HEK293 (cell line): Measurements from ENCODE around the gene SNAI1.

Experiments used
- CTCF ChIA-PET: fragments of 350-600 bp; formaldehyde crosslinking; extraction: SDS; loops from one replicate; lab custom pipeline; 2021; ENCODE audit warnings: antibody characterized with exemption; lab: Yijun Ruan, JAX
- POLR2A ChIA-PET: fragments of 300-600 bp; formaldehyde crosslinking; extraction: SDS; loops from one replicate; lab custom pipeline; 2020; ENCODE audit warnings: antibody characterized with exemption, inconsistent platforms; lab: Yijun Ruan, JAX
- H3K27ac ChIP-seq: fragments of 200-500 bp; sonication (Bioruptor generic); 2 replicates; pipeline ENCODE4 v1.5.1; 2014; ENCODE audit warnings: low read depth, low read length, control low read depth, inconsistent platforms; ENCODE audit errors: extremely low read depth
- H3K36me3 ChIP-seq, 2 experiments: fragments of 200-500 bp in 1 of 2; sonication (Bioruptor generic) in 1 of 2; 1 replicate in 1 of 2; 2 replicates in 1 of 2; pipeline ENCODE4 v1.5.1; 2014 to 2017; ENCODE audit warnings: inconsistent platforms in 2 of 2, low read length in 2 of 2; ENCODE audit not compliant: control insufficient read depth in 2 of 2, insufficient read depth in 1 of 2
- H3K4me1 ChIP-seq: fragments of 200-500 bp; sonication (Bioruptor generic); 2 replicates; pipeline ENCODE4 v1.5.1; 2014; ENCODE audit warnings: mild to moderate bottlenecking, low read length, inconsistent platforms; ENCODE audit not compliant: control insufficient read depth, insufficient read depth
- H3K4me3 ChIP-seq: 2 replicates; pipeline ENCODE4 v1.5.1; 2011; ENCODE audit warnings: low read depth, mild to moderate bottlenecking, control low read depth, low read length, moderate library complexity
- H3K9me3 ChIP-seq: fragments of 200-500 bp; sonication (Bioruptor generic); 2 replicates; pipeline ENCODE4 v1.5.1; 2014; ENCODE audit warnings: low read depth, low read length, inconsistent platforms; ENCODE audit not compliant: control insufficient read depth, insufficient read depth
- GLIS1 ChIP-seq: fragments of 450-650 bp; formaldehyde crosslinking; IDR thresholded peaks from 2 replicates; pipeline ENCODE4 v1.5.1; 2016; ENCODE audit warnings: missing biosample characterization, missing genetic modification characterization
- KLF10 ChIP-seq: fragments of 450-650 bp; IDR thresholded peaks from 2 replicates; pipeline ENCODE4 v1.5.1; 2018; ENCODE audit warnings: missing biosample characterization, mild to moderate bottlenecking, missing genetic modification characterization
- KLF8 ChIP-seq: fragments of 450-650 bp; formaldehyde crosslinking; IDR thresholded peaks from 2 replicates; pipeline ENCODE4 v1.5.1; 2016; ENCODE audit warnings: missing biosample characterization, missing genetic modification characterization
- KLF9 ChIP-seq: fragments of 450-650 bp; formaldehyde crosslinking; IDR thresholded peaks from 2 replicates; pipeline ENCODE4 v1.5.1; 2016; ENCODE audit warnings: missing biosample characterization, missing genetic modification characterization, low read depth
- SETDB1 ChIP-seq: IDR thresholded peaks from one replicate; pipeline ENCODE4 v1.6.1; 2017; ENCODE audit warnings: mild to moderate bottlenecking, low read length, moderate library complexity, mixed read lengths; ENCODE audit not compliant: insufficient read length
- SP3 ChIP-seq: fragments of 450-650 bp; formaldehyde crosslinking; IDR thresholded peaks from 2 replicates; pipeline ENCODE4 v1.5.1; 2016; ENCODE audit warnings: missing biosample characterization, missing genetic modification characterization
- SP7 ChIP-seq: fragments of 450-650 bp; formaldehyde crosslinking; IDR thresholded peaks from 2 replicates; pipeline ENCODE4 v1.5.1; 2016; ENCODE audit warnings: missing biosample characterization, missing genetic modification characterization
- YY1 ChIP-seq: fragments of 450-650 bp; formaldehyde crosslinking; IDR thresholded peaks from 2 replicates; pipeline ENCODE4 v1.5.1; 2018; ENCODE audit warnings: missing biosample characterization, missing genetic modification characterization
- YY2 ChIP-seq: fragments of 450-650 bp; formaldehyde crosslinking; IDR thresholded peaks from 2 replicates; pipeline ENCODE4 v1.5.1; 2016; ENCODE audit warnings: missing biosample characterization, missing genetic modification characterization
- ZBTB1 ChIP-seq: fragments of 450-650 bp; formaldehyde crosslinking; IDR thresholded peaks from 2 replicates; pipeline ENCODE4 v1.5.1; 2016; ENCODE audit warnings: missing biosample characterization, missing genetic modification characterization
- ZBTB20 ChIP-seq: fragments of 450-650 bp; formaldehyde crosslinking; IDR thresholded peaks from 2 replicates; pipeline ENCODE4 v1.5.1; 2016; ENCODE audit warnings: missing biosample characterization, missing genetic modification characterization
- ZBTB8A ChIP-seq: fragments of 450-650 bp; formaldehyde crosslinking; IDR thresholded peaks from 2 replicates; pipeline ENCODE4 v1.5.1; 2016; ENCODE audit warnings: missing biosample characterization, missing genetic modification characterization
- ZNF2 ChIP-seq: fragments of 450-650 bp; formaldehyde crosslinking; IDR thresholded peaks from 2 replicates; pipeline ENCODE4 v1.5.1; 2016; ENCODE audit warnings: missing biosample characterization, missing genetic modification characterization
- ZNF202 ChIP-seq: fragments of 450-650 bp; formaldehyde crosslinking; IDR thresholded peaks from 2 replicates; pipeline ENCODE4 v1.5.1; 2016; ENCODE audit warnings: missing biosample characterization, missing genetic modification characterization, borderline replicate concordance
- ZNF24 ChIP-seq: fragments of 450-650 bp; formaldehyde crosslinking; IDR thresholded peaks from 2 replicates; pipeline ENCODE4 v1.5.1; 2016; ENCODE audit warnings: missing biosample characterization, missing genetic modification characterization
- ZNF335 ChIP-seq: fragments of 450-650 bp; formaldehyde crosslinking; conservative IDR thresholded peaks from 2 replicates; pipeline ENCODE4 v1.5.1; 2016; ENCODE audit warnings: missing biosample characterization, missing genetic modification characterization
- ZNF341 ChIP-seq: fragments of 450-650 bp; formaldehyde crosslinking; IDR thresholded peaks from 2 replicates; pipeline ENCODE4; 2016; ENCODE audit warnings: low read depth, missing biosample characterization, missing genetic modification characterization
- ZNF596 ChIP-seq: fragments of 450-650 bp; IDR thresholded peaks from 2 replicates; pipeline ENCODE4 v1.5.0; 2018; ENCODE audit warnings: missing biosample characterization, mild to moderate bottlenecking, missing genetic modification characterization, moderate library complexity
- ZNF610 ChIP-seq: fragments of 450-650 bp; formaldehyde crosslinking; IDR thresholded peaks from 2 replicates; pipeline ENCODE4 v1.5.1; 2016; ENCODE audit warnings: missing biosample characterization, missing genetic modification characterization, borderline replicate concordance
- ZNF658 ChIP-seq: fragments of 450-650 bp; formaldehyde crosslinking; IDR thresholded peaks from 2 replicates; pipeline ENCODE4; 2016; ENCODE audit warnings: missing biosample characterization, missing genetic modification characterization
- ZNF777 ChIP-seq: fragments of 450-650 bp; formaldehyde crosslinking; IDR thresholded peaks from 2 replicates; pipeline ENCODE4 v1.5.1; 2017; ENCODE audit warnings: missing biosample characterization, missing genetic modification characterization, borderline replicate concordance
- ZXDB ChIP-seq: fragments of 450-650 bp; formaldehyde crosslinking; IDR thresholded peaks from 2 replicates; pipeline ENCODE4 v1.5.1; 2016; ENCODE audit warnings: missing biosample characterization, missing genetic modification characterization
- TF ChIP-seq, protein P1 (sequence below): fragments of 450-650 bp; formaldehyde crosslinking; IDR thresholded peaks from 2 replicates; pipeline ENCODE4 v1.5.1; 2017; ENCODE audit warnings: missing biosample characterization, missing genetic modification characterization
- TF ChIP-seq, protein P2 (sequence below): fragments of 450-650 bp; formaldehyde crosslinking; IDR thresholded peaks from 2 replicates; pipeline ENCODE4 v1.5.1; 2016; ENCODE audit warnings: missing biosample characterization, missing genetic modification characterization
- TF ChIP-seq, protein P3 (sequence below): fragments of 450-650 bp; formaldehyde crosslinking; IDR thresholded peaks from 2 replicates; pipeline ENCODE4 v1.5.1; 2016; ENCODE audit warnings: missing biosample characterization, missing genetic modification characterization
- TF ChIP-seq, protein P4 (sequence below): fragments of 450-650 bp; IDR thresholded peaks from 2 replicates; pipeline ENCODE4 v1.5.1; 2018; ENCODE audit warnings: missing biosample characterization, missing genetic modification characterization
- TF ChIP-seq, protein P5 (sequence below): fragments of 450-650 bp; formaldehyde crosslinking; IDR thresholded peaks from 2 replicates; pipeline ENCODE4 v1.5.1; 2016; ENCODE audit warnings: missing biosample characterization, missing genetic modification characterization

Gene SNAI1

DNA sequence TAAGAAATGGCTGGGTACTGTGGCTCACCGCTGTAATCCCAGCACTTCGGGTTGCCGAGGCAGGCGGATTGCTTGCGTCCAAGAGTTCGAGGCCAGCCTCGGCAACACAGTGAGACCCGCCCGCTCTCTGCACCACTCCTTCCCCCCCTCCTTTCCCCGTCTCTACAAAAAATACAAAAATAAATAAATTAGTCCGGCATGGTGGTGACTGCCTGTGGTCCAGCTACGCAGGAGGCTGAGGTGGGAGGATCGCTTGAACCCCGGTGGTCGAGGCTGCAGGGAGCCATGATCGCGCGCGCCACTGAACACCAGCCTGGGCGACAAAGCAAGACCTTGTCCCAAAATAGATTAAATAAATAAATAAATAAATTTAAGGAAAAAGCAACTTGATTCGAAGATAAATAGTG, 47.0 kb upstream of the SNAI1 start (continued):
- peak; percentile 64; the same call in 1 of the 2 replicates for TF ChIP-seq ZNF2 (tag by site-specific recombination)
- 0 out of 2 replicates have a peak, but pooled peaks have one; percentile 38 for TF ChIP-seq ZNF24 (tag by site-specific recombination)
- TF ChIP-seq ZNF777 (tag by site-specific recombination), result no peak
- TF ChIP-seq, protein P1, sequence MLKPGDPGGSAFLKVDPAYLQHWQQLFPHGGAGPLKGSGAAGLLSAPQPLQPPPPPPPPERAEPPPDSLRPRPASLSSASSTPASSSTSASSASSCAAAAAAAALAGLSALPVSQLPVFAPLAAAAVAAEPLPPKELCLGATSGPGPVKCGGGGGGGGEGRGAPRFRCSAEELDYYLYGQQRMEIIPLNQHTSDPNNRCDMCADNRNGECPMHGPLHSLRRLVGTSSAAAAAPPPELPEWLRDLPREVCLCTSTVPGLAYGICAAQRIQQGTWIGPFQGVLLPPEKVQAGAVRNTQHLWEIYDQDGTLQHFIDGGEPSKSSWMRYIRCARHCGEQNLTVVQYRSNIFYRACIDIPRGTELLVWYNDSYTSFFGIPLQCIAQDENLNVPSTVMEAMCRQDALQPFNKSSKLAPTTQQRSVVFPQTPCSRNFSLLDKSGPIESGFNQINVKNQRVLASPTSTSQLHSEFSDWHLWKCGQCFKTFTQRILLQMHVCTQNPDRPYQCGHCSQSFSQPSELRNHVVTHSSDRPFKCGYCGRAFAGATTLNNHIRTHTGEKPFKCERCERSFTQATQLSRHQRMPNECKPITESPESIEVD (tag by site-specific recombination), result 0 out of 2 replicates have a peak, but pooled peaks have one; percentile 0
- TF ChIP-seq, protein P2, sequence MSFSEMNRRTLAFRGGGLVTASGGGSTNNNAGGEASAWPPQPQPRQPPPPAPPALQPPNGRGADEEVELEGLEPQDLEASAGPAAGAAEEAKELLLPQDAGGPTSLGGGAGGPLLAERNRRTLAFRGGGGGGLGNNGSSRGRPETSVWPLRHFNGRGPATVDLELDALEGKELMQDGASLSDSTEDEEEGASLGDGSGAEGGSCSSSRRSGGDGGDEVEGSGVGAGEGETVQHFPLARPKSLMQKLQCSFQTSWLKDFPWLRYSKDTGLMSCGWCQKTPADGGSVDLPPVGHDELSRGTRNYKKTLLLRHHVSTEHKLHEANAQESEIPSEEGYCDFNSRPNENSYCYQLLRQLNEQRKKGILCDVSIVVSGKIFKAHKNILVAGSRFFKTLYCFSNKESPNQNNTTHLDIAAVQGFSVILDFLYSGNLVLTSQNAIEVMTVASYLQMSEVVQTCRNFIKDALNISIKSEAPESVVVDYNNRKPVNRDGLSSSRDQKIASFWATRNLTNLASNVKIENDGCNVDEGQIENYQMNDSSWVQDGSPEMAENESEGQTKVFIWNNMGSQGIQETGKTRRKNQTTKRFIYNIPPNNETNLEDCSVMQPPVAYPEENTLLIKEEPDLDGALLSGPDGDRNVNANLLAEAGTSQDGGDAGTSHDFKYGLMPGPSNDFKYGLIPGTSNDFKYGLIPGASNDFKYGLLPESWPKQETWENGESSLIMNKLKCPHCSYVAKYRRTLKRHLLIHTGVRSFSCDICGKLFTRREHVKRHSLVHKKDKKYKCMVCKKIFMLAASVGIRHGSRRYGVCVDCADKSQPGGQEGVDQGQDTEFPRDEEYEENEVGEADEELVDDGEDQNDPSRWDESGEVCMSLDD (tag by site-specific recombination), result 0 out of 2 replicates have a peak, but pooled peaks have one; percentile 22
- 0 out of 2 replicates have a peak, but pooled peaks have one; percentile 44 for TF ChIP-seq ZNF202 (tag by site-specific recombination)
- TF ChIP-seq, protein P3, sequence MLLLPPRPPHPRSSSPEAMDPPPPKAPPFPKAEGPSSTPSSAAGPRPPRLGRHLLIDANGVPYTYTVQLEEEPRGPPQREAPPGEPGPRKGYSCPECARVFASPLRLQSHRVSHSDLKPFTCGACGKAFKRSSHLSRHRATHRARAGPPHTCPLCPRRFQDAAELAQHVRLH (tag by site-specific recombination), result peak; percentile 63; the same call in 1 of the 2 replicates

DNA sequence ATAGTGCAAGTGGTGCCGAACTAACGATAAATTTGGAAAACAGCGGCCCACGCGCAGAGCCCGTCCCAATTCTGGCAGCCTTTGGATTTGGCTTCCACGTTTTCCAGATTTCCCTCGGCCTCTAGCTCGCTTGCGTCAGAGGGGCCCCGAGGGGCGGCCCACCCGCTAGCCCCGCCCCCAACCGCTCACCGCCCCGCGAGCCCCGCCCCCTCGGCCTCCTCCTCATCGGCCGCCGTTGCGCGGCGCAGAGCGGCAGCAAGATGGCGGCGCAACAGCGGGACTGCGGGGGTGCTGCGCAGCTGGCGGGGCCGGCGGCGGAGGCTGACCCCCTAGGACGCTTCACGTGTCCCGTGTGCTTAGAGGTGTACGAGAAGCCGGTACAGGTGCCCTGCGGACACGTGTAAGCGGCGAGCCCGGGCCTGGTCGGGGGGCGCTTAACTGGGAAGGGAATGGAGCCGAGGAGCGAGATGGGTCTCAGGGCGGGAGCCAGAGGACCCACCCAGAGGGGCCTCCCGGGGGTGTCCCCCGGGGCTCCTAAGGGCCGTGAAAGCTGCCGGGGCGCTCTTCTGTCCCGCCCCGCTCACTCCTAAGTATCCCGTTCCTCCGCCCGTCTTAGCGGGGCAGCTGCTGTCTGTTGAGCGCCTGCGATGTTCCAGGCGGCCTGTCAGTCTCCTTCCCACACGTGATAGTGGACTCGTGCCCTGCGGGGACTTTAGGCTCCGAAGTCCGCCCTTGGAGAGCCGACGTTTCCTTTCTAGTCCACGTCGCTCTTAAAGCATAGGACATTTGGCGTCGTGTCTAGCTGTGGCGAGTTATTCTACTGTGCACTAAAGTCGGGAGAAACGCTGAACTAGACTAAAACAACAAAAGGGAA, 46.4 kb upstream of the SNAI1 start, which contains the start of gene RNF114:
Gene RNF114 (plus strand): TSS at position 245 of the 874 bp plus-strand sequence. CDS start 16 bp downstream, at position 261.
- POLR2A ChIA-PET, result interaction anchor here (0.6 to 2.5 kb wide), 8 partner anchors 9 to 135 kb away, joined by 3 to 11 read pairs (median 4); partner anchors contain the start of genes SLC9A8, SNAI1 and SPATA2
- peaks cover 0 to 23% of the 10 kb centered on the region in 2 experiments; a peak in 2 of 3 replicates for H3K36me3 ChIP-seq
- CTCF ChIA-PET, result interaction anchor here (1.1 to 3.5 kb wide), 5 partner anchors 9 to 395 kb away, joined by 3 to 15 read pairs (median 3); no protein-coding TSS in a partner anchor
- peak; percentile 96 for TF ChIP-seq GLIS1 (tag by site-specific recombination)
- peak; percentile 57 for TF ChIP-seq SP7
- peak; percentile 84 for TF ChIP-seq YY2
- no peak for TF ChIP-seq ZNF658
- TF ChIP-seq, protein P4, sequence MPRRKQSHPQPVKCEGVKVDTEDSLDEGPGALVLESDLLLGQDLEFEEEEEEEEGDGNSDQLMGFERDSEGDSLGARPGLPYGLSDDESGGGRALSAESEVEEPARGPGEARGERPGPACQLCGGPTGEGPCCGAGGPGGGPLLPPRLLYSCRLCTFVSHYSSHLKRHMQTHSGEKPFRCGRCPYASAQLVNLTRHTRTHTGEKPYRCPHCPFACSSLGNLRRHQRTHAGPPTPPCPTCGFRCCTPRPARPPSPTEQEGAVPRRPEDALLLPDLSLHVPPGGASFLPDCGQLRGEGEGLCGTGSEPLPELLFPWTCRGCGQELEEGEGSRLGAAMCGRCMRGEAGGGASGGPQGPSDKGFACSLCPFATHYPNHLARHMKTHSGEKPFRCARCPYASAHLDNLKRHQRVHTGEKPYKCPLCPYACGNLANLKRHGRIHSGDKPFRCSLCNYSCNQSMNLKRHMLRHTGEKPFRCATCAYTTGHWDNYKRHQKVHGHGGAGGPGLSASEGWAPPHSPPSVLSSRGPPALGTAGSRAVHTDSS (tag by site-specific recombination), result 0 out of 2 replicates have a peak, but pooled peaks have one; percentile 43
- TF ChIP-seq KLF10 (tag by site-specific recombination), result peak; percentile 56; the same call in 1 of the 2 replicates
- peak; percentile 78 for TF ChIP-seq SP3 (tag by site-specific recombination)
- TF ChIP-seq ZBTB8A (tag by site-specific recombination), result peak; percentile 29; the same call in 1 of the 2 replicates
- no peak for TF ChIP-seq SETDB1
- peak; percentile 87 for TF ChIP-seq YY1 (tag by site-specific recombination)
- TF ChIP-seq, protein P5, sequence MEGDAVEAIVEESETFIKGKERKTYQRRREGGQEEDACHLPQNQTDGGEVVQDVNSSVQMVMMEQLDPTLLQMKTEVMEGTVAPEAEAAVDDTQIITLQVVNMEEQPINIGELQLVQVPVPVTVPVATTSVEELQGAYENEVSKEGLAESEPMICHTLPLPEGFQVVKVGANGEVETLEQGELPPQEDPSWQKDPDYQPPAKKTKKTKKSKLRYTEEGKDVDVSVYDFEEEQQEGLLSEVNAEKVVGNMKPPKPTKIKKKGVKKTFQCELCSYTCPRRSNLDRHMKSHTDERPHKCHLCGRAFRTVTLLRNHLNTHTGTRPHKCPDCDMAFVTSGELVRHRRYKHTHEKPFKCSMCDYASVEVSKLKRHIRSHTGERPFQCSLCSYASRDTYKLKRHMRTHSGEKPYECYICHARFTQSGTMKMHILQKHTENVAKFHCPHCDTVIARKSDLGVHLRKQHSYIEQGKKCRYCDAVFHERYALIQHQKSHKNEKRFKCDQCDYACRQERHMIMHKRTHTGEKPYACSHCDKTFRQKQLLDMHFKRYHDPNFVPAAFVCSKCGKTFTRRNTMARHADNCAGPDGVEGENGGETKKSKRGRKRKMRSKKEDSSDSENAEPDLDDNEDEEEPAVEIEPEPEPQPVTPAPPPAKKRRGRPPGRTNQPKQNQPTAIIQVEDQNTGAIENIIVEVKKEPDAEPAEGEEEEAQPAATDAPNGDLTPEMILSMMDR, result peak; percentile 30; the same call in 1 of the 2 replicates
- no peak for TF ChIP-seq ZBTB1
- TF ChIP-seq KLF8 (tag by site-specific recombination), result peak; percentile 57; the same call in 1 of the 2 replicates
- TF ChIP-seq ZNF341 (tag by site-specific recombination), result peak; percentile 73
- TF ChIP-seq ZBTB20 (tag by site-specific recombination), result peak; percentile 22; the same call in 1 of the 2 replicates
- peak; percentile 46 for TF ChIP-seq ZXDB (tag by site-specific recombination)
- peak; percentile 68 for TF ChIP-seq KLF9
- peak; percentile 33; the same call in 1 of the 2 replicates for TF ChIP-seq ZNF596 (tag by site-specific recombination)
- TF ChIP-seq ZNF610 (tag by site-specific recombination), result peak; percentile 87
- TF ChIP-seq ZNF335 (tag by site-specific recombination), result peak; percentile 80

More for the DNA sequence above, 46.4 kb upstream of the SNAI1 start, which contains the start of gene RNF114:
- Histone ChIP-seq H3K27ac (peak within 1 kb of the TSS; percentile 74), H3K4me1 (peaks cover 6% of the 10 kb centered on the region), H3K9me3 (no peaks in the 10 kb centered on the region), H3K4me3 (peak within 1 kb of the TSS; percentile 96)
